Fibroblast of skin of left quadriceps (primary cell): Measurements from ENCODE around the gene LTBR.

Experiments
- DNase-seq, 2 experiments: peaks; one replicate each; pipeline ENCODE4 v3.0.0-alpha.2; 2013; ENCODE audit warnings: low read depth in 2 of 2

The LTBR gene

GRCh38 chr12:6346942-6347341, 37.0 kb upstream of the LTBR start:
- DNase-seq, result no peak

GRCh38 chr12:6347367-6348338, 36.3 kb upstream of the LTBR start:
- no peak for DNase-seq

DNA sequence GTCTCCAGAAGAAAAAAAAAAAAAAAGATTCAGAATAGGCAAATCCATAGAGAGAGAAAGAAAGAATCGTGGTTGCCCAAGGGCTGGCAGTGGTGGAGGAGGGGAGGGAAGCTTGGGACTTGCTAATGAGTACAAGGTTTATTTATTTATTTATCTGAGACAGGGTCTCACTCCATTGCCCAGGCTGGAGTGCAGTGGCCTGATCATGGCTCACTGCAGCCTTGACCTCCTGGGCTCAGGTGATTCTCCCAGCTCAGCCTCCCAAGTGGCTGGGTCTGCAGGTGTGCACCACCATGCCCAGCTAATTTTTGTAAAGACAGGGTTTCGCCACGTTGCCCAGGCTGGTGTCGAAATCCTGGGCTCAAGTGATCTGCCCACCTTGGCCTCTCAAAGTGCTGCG, 32.3 kb upstream of the LTBR start:
- no peak for DNase-seq

DNA sequence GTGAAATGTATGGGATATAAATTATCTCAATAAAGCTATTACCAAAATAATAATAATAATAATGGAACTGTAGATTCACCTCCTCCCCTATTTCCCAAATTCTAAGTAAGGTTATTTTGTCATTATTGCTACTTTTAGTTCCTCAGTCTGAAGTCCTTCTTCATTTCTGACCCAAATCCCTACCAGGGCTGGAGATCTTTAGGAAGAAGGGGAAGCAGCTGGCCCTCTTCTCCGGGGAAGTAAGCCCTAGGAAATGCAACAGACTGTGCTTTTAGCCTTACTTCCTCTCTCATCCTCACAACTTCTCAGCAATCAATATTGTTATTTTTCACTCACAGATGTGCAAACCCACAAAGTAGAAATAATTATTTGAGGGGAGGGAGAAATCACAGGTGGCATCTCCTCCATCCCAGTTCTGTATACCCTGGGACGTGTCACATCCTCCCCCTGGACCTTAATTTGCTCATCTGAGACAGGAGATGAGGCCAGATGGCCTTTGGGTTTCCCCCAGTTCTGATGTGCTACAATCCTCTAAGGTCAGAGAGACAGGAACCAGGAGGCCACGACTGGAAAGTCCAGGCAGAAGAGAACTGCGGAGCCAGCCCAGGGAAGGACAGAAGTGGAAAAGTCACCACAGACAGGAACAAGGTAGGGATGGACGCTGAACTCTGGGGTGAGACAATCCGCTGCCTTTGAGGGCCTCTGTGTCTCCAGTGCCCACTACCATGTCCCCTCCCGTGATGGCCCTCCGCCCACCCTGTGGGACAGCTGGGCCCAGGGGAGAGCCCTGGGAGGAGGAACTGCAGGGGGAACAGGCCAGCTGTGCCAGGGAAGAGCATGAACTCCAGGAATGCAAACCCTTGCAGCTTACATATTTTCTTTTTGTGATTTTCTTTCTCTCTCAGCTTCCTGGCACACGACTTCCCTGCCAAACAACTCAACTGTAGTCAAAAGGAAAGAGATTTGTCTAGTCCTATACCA, 31.5 kb upstream of the LTBR start:
- DNase-seq, result no peak

DNA sequence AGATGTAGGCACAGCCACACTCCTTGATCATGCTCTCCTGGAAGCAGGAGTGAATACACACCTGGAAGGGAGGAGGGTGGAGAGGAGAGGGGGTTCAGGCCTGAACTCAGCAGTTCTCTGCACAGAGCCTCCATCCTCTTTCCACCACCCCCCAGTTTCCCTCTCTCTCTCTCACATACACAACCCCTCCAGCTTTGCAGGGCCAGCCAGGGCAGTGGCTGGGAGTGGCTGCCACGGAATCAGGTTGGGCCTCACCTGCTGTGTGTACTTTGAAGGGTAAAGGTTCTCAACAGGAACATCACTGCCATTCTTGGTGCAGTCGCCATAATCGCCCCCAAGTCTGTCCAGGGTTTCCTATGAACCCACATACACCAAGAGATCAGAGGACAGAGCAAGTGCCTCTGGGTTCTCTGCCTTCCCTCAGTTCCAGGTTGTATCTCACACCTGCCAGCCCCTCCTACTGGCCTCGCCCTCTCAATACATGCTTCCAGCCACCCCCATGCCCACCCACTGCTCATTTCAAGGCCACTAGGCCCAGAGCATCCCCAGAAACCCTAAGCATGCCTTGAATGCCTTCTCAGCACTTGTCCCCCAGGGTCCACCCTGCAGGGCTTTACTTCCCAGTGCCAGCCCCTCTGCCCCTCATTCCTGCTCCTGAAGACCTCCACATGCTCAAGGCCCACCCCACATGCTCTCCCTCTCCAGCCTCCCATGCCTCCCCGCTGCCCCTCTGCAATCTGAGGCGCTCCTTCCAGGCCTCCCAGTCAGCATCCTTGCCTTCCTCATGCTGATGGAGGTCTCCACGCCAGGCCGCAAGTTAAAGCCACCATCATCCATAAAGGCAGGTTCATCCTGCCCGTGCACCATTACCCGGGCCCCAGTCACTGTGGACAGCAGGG, 29.2 kb upstream of the LTBR start:
- DNase-seq, result no peak

- no peak for DNase-seq
Measured at GRCh38 chr12:6355491-6356373, 28.2 kb upstream of the LTBR start.

DNA sequence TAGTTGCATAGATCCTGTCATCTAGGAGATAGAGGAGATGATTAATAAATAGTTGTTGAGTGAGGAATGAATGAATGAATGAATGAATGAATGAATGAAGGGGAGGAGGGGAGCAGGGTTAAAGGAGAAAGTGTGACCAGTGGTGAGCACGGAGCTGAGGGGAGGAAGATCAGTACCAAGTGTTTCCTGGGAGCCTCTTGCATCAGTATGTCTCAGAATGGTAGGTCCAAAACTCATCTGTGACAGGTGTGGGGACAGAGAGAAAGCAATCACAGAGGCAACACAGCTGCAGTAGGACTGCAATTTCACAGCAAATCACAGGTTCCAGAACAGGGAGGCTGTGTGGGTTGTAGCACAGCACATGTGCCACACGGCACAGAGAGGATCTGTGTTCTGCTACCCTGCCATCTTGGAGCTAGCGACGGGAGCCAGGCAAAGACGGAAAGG, 27.6 kb upstream of the LTBR start:
- no peak for DNase-seq

GRCh38 chr12:6358881-6359280, 25.1 kb upstream of the LTBR start:
- no peak for DNase-seq

- no peak for DNase-seq
Measured at GRCh38 chr12:6360080-6360571, 23.8 kb upstream of the LTBR start.

DNA sequence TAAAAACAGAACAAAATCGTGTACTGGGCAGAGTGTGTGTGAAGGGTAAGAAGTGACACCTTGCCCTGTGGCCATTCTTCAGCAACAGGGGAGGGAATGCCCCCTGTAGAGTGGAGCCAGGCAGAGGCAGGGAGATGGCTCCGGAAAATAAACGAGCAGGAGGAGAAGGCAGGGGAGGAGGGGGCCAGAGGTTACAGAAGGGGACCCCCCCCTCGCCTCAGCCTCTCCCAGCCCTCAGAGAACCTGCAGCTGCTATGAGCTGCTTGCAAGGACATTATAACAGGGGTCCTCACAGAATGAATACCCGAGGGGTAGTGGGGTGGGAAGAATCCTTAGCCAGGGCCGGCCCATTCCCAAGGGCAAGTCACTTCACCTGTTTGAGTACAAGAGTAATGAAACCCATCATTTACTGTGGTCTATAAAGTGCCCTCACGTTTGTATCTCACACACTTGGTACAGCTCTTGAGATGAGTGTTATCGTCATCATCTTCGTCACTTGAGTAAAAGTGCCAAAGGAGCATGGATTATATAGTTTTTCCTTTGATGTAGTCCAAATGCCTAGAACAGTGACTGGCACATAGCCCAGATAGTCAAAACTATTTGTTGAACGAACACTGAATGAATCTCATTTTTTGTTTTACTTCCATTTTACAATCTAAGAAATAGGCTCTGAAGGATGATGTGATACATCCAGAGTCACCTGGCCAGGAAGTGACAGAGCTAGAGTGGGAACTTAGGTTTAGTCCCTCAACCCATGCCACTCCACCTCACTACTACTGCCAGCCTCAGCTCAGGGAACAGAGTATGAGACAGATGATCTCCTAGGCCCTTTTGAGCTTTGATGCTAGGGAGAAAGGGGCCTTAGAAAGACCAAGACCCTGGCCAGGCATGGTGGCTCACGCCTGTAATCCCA, 23.1 kb upstream of the LTBR start:
- DNase-seq, result no peak

- no peak for DNase-seq
Measured at GRCh38 chr12:6361834-6362233, 22.1 kb upstream of the LTBR start.

DNA sequence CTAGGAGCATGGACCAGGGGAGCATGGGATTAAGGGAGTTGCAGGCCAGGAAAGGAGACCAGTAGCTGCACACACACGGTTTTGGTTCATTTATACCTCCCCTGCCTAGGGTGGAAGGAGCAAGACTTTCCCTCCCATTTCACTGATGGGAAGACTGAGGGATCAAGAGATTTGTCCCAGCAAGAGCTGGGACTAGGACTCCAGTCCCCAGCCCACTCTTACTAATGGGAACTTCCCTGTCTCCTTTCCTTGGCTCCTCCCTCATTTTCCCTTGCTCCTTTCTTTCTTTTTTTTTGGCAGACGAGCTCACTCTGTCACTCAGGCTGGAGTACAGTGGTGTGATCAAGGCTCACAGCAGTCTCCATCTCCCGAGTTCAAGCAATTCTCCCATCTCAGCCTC, 21.6 kb upstream of the LTBR start:
- DNase-seq, result no peak

GRCh38 chr12:6363010-6363329, 21.0 kb upstream of the LTBR start:
- DNase-seq, result no peak

DNA sequence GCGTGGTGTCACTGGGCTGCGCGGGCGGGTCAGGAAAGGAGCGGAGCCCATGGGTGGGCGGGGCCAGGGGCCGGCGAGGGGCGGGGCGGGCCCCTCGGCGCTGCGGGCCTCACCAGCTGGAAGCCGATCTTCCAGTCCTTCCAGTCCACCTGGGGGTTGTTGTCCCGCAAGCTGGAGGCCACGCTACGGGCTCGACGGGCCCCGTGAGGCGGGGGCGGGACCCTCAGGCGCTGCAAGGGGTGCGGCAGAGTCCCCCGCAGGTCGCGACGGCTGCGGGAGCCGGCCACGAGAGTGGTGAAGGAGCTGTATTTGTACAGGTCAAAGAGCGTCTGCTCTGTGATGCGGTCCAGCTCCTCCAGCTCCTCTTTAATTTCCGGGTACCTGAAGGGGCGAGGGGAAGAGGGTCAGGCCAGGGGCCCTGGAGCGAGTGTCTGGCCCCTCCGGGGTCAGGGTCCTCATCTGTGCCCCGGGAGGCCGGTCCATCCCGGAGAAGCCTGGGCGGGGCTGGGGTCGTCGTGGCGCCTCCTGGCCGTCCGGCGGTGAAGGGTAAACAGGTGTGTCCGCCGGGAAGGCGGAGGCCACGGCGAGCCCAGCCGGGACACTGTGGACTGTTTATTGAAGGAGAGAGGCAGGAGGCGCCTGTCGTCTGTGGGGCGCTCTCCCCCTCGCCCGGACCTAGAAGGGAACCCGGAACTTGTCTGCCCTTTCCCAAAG, 20.5 kb upstream of the LTBR start:
- DNase-seq, result no peak

- no peak for DNase-seq
Measured at GRCh38 chr12:6364044-6364374, 20.0 kb upstream of the LTBR start.

- DNase-seq, result no peak
Measured at GRCh38 chr12:6367065-6367968, 16.6 kb upstream of the LTBR start.
